IMR-90 (cell line): ENCODE data around the gene HSD17B3.

Source experiments
- CEBPB ChIP-seq: IDR thresholded peaks from 2 replicates; pipeline ENCODE4 v1.6.1; 2012; ENCODE audit warnings: low read depth, low read length, improper control_type of control experiment
- CTCF ChIP-seq: conservative IDR thresholded peaks from 2 replicates; pipeline ENCODE4 v1.5.1; 2012; ENCODE audit warnings: mild to moderate bottlenecking, low read depth, low read length, improper control_type of control experiment
- ELK1 ChIP-seq: fragments of 150-350 bp; IDR thresholded peaks from 2 replicates; pipeline ENCODE4 v1.6.1; 2016; ENCODE audit warnings: low read depth, mild to moderate bottlenecking, low read length, moderate library complexity, borderline replicate concordance
- MAFK ChIP-seq: IDR thresholded peaks from 2 replicates; pipeline ENCODE4 v1.6.1; 2012; ENCODE audit warnings: low read depth, low read length, improper control_type of control experiment
- MAZ ChIP-seq: IDR thresholded peaks from 2 replicates; pipeline ENCODE4 v1.6.1; 2012; ENCODE audit warnings: low read depth, mild to moderate bottlenecking, low read length, improper control_type of control experiment, moderate library complexity, borderline replicate concordance
- MXI1 ChIP-seq: IDR thresholded peaks from 2 replicates; pipeline ENCODE4 v1.6.1; 2012; ENCODE audit warnings: low read depth, mild to moderate bottlenecking, low read length, moderate library complexity, borderline replicate concordance
- POLR2A ChIP-seq: IDR thresholded peaks from 2 replicates; pipeline ENCODE4 v1.6.1; 2012; ENCODE audit warnings: mild to moderate bottlenecking, low read depth, low read length
- RAD21 ChIP-seq: IDR thresholded peaks from 2 replicates; pipeline ENCODE4 v1.6.1; 2012; ENCODE audit warnings: low read length, improper control_type of control experiment
- RFX5 ChIP-seq: IDR thresholded peaks from 2 replicates; pipeline ENCODE4 v1.8.0; 2012; ENCODE audit warnings: low read depth, mild to moderate bottlenecking, low read length, moderate library complexity
- SMC3 ChIP-seq: fragments of 150-350 bp; IDR thresholded peaks from 2 replicates; pipeline ENCODE4 v1.6.1; 2016; ENCODE audit warnings: low read depth, mild to moderate bottlenecking, antibody characterized with exemption, low read length, moderate library complexity

- no peak for TF ChIP-seq POLR2A
- TF ChIP-seq CEBPB: no peak
- TF ChIP-seq CTCF: no peak
- TF ChIP-seq SMC3: no peak
- no peak for TF ChIP-seq MAZ
- no peak for TF ChIP-seq MAFK
- no peak for TF ChIP-seq MXI1
- no peak for TF ChIP-seq ELK1
- TF ChIP-seq RFX5: no peak
- TF ChIP-seq RAD21: no peak
These were observed 95.7 kb downstream of the HSD17B3 start for GRCh38 chr9:96206156-96206751.
